ENCODE data around the gene SLC35B2.

Gene SLC35B2

GRCh38 chr6:44278774-44279697 is 21.7 kb upstream of the SLC35B2 start:
- TF ChIP-seq REST (IDR thresholded peaks at IDR 0.05; ENCODE audit: insufficient read depth in 1 of 2, low read depth in 2 of 2, low read length in 2 of 2) (0 out of 4 replicates have a peak, but pooled peaks of 1 of the 2 experiments have one; percentile 31), SIN3A (IDR thresholded peaks at IDR 0.05; ENCODE audit: borderline replicate concordance, insufficient read depth, low read length) (no peak), POLR2AphosphoS5 (IDR thresholded peaks at IDR 0.05; ENCODE audit: low read depth, low read length) (no peak), FOXP2 (optimal IDR thresholded peaks at IDR 0.05; ENCODE audit: borderline replicate concordance, extremely low read depth, extremely low read length, insufficient read depth) (no peak)

- TF ChIP-seq SIN3A (IDR thresholded peaks at IDR 0.05; ENCODE audit: borderline replicate concordance, insufficient read depth, low read length): no peak
- TF ChIP-seq TAF1 (IDR thresholded peaks at IDR 0.05; ENCODE audit: borderline replicate concordance, insufficient read depth, low read length): no peak
- TF ChIP-seq POLR2AphosphoS5 (IDR thresholded peaks at IDR 0.05; ENCODE audit: low read depth, low read length): no peak
- TF ChIP-seq FOXP2 (optimal IDR thresholded peaks at IDR 0.05; ENCODE audit: borderline replicate concordance, extremely low read depth, extremely low read length, insufficient read depth): no peak
- TF ChIP-seq REST (IDR thresholded peaks at IDR 0.05; ENCODE audit: insufficient read depth in 1 of 2, low read depth in 2 of 2, low read length in 2 of 2): no peak
Observed at GRCh38 chr6:44278315-44278714, 21.0 kb upstream of the SLC35B2 start.

- no peak for TF ChIP-seq SIN3A (IDR thresholded peaks at IDR 0.05; ENCODE audit: borderline replicate concordance, insufficient read depth, low read length)
- TF ChIP-seq FOXP2 (optimal IDR thresholded peaks at IDR 0.05; ENCODE audit: borderline replicate concordance, extremely low read depth, extremely low read length, insufficient read depth): no peak
- no peak for TF ChIP-seq POLR2AphosphoS5 (IDR thresholded peaks at IDR 0.05; ENCODE audit: low read depth, low read length)
- TF ChIP-seq REST (IDR thresholded peaks at IDR 0.05; ENCODE audit: insufficient read depth in 1 of 2, low read depth in 2 of 2, low read length in 2 of 2): no peak
- no peak for TF ChIP-seq TAF1 (IDR thresholded peaks at IDR 0.05; ENCODE audit: borderline replicate concordance, insufficient read depth, low read length)
Observed at GRCh38 chr6:44277763-44278162, 20.4 kb upstream of the SLC35B2 start.

- no peak for TF ChIP-seq POLR2AphosphoS5 (IDR thresholded peaks at IDR 0.05; ENCODE audit: low read depth, low read length)
- no peak for TF ChIP-seq REST (IDR thresholded peaks at IDR 0.05; ENCODE audit: insufficient read depth in 1 of 2, low read depth in 2 of 2, low read length in 2 of 2)
- TF ChIP-seq FOXP2 (optimal IDR thresholded peaks at IDR 0.05; ENCODE audit: borderline replicate concordance, extremely low read depth, extremely low read length, insufficient read depth): no peak
- no peak for TF ChIP-seq SIN3A (IDR thresholded peaks at IDR 0.05; ENCODE audit: borderline replicate concordance, insufficient read depth, low read length)
- TF ChIP-seq TAF1 (IDR thresholded peaks at IDR 0.05; ENCODE audit: borderline replicate concordance, insufficient read depth, low read length): no peak
Observed at GRCh38 chr6:44276667-44277640, 19.6 kb upstream of the SLC35B2 start.

Measured in PFSK-1 (cell line).